ENCODE measurements around the gene RGMB. TPM values are rescaled to one million over a fixed set of nuclear protein-coding genes. Genes with fewer than 3 reads are reported as not detected.
A peak's percentile ranks its signal among the peaks of the same experiment; 100 is the strongest.

RGMB gene
- total RNA-seq, 1 experiment from 2014 or later, result 19.3 TPM

DNA sequence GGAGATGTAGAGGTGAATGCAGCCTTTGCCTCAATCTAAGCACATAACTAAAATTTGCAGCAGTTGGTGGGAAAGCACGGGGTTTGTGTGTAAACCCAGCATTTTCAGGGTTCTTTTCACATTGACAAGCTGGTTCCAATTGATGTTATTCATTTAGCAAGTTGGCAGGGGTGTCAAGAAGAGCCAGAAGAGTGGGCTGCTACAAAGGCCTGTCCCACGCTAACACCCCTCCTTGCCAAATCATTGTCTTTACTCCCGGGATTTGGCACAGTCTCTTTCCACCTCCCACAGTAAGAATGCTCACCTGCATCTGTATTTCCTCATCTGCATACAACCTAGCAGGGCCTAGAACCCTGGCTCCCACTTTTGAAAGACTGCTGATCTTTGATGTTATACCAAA, 11.8 kb downstream of the RGMB start:
- Mint-ChIP-seq H3K4me1 (peaks cover 46 to 50% of the 10 kb centered on the region in 2 experiments), H3K4me3 (no peak overlapping the region), H3K27ac (peak overlapping the region in 1 of 3 experiments; percentile 39; a peak in 2 of 7 replicates), H3K36me3 (ENCODE audit: insufficient read depth in 1 of 3, low read depth in 3 of 3) (peaks cover 11 to 35% (median 34%) of the 10 kb centered on the region in 3 experiments), H3K27me3 (ENCODE audit: low read depth) (no peaks in the 10 kb centered on the region), H3K9me3 (no peaks in the 10 kb centered on the region)
- Histone ChIP-seq H3K4me2 (ENCODE audit: insufficient read depth, insufficient read length, low read length) (no peak overlapping the region), H3K9ac (ENCODE audit: extremely low read depth, insufficient read length, low read length) (no peak overlapping the region), H2BK5ac (ENCODE audit: insufficient read length, low read length) (no peak overlapping the region), H3K18ac (ENCODE audit: insufficient read length, low read depth, low read length) (no peak overlapping the region), H2AFZ (ENCODE audit: low read length) (no peak overlapping the region), H4K8ac (replicated peaks; ENCODE audit: insufficient read length, low read depth, low read length) (no peak overlapping the region), H3K9me3 (ENCODE audit: control insufficient read depth, low read depth, low read length) (no peaks in the 10 kb centered on the region), H2BK15ac (ENCODE audit: low read depth, low read length) (no peak overlapping the region), H3K79me2 (ENCODE audit: insufficient read depth, low read length) (peaks cover 5% of the 10 kb centered on the region; the same call in 1 of the 2 replicates), H3K4me1 (ENCODE audit: insufficient read depth, low read length) (peaks cover under 1% of the 10 kb centered on the region; the same call in 1 of the 2 replicates), H3K79me1 (ENCODE audit: insufficient read depth, low read depth, low read length, poor library complexity, severe bottlenecking) (peaks cover 10% of the 10 kb centered on the region), H2BK20ac (ENCODE audit: low read depth, low read length, poor library complexity, severe bottlenecking) (no peak overlapping the region), H3K23ac (ENCODE audit: insufficient read length, low read depth, low read length) (no peak overlapping the region), H3K4ac (ENCODE audit: low read depth, low read length) (no peak overlapping the region), H2BK120ac (ENCODE audit: low read depth, low read length, poor library complexity, severe bottlenecking) (no peak overlapping the region), H3K14ac (ENCODE audit: insufficient read depth, low read length) (no peak overlapping the region), H3K27me3 (ENCODE audit: insufficient read depth, low read length) (no peaks in the 10 kb centered on the region), H4K5ac (ENCODE audit: insufficient read length, low read depth, low read length) (no peak overlapping the region), H2AK5ac (ENCODE audit: insufficient read length, low read length) (no peak overlapping the region), H3K23me2 (ENCODE audit: insufficient read length, low read depth, low read length, poor library complexity, severe bottlenecking) (no peaks in the 10 kb centered on the region), H3K27ac (ENCODE audit: insufficient read length, low read depth, low read length) (no peak overlapping the region), H3K56ac (ENCODE audit: insufficient read length, low read depth, low read length) (no peak overlapping the region), H4K20me1 (ENCODE audit: control insufficient read depth, insufficient read depth, insufficient read length) (no peaks in the 10 kb centered on the region), H4K91ac (ENCODE audit: insufficient read length, low read depth, low read length) (no peak overlapping the region), H3T11ph (ENCODE audit: low read length) (no peak overlapping the region), H2BK12ac (ENCODE audit: insufficient read length, low read depth, low read length) (no peak overlapping the region)
- no CpG with 5 or more reads among the region's 3 CpGs for WGBS (ENCODE audit: extremely low coverage, insufficient read length, low lambda C conversion rate)
- TF ChIP-seq, protein P1, sequence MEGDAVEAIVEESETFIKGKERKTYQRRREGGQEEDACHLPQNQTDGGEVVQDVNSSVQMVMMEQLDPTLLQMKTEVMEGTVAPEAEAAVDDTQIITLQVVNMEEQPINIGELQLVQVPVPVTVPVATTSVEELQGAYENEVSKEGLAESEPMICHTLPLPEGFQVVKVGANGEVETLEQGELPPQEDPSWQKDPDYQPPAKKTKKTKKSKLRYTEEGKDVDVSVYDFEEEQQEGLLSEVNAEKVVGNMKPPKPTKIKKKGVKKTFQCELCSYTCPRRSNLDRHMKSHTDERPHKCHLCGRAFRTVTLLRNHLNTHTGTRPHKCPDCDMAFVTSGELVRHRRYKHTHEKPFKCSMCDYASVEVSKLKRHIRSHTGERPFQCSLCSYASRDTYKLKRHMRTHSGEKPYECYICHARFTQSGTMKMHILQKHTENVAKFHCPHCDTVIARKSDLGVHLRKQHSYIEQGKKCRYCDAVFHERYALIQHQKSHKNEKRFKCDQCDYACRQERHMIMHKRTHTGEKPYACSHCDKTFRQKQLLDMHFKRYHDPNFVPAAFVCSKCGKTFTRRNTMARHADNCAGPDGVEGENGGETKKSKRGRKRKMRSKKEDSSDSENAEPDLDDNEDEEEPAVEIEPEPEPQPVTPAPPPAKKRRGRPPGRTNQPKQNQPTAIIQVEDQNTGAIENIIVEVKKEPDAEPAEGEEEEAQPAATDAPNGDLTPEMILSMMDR (conservative IDR thresholded peaks at IDR 0.05), result no peak
- no peak for DNase-seq
